SIG-M5 treated with dmso at 0.1 percent for 504 hours (cell line): ENCODE measurements around the gene MCF2L.
"Not testable (repeated sequence)": the region's sequence is repeated elsewhere in the genome, so short reads cannot be mapped to it uniquely, and the experiment has no call there.

ENCODE experiments used
- DNase-seq: peaks from one replicate; lab custom pipeline; 2025; ENCODE audit not compliant: unreplicated experiment; lab: John Stamatoyannopoulos, UW

Gene MCF2L

DNA sequence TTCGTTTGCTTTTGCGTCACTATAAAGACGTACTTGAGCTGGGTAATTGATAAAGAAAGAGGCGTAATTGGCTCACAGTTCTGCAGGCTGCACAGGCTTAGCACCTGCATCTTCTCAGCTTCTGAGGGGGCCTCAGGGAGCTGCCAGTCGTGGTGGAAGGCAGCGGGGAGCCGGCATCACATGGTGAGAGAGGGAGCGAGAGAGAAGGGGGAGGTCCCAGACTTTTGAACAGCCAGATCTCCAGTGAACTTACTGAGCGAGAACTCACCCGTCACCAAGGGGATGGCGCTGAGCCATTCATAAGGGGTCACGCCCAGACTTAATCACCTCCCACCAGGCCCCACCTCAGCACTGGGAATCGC, 77.8 kb downstream of the MCF2L start:
- no peak for DNase-seq

DNA sequence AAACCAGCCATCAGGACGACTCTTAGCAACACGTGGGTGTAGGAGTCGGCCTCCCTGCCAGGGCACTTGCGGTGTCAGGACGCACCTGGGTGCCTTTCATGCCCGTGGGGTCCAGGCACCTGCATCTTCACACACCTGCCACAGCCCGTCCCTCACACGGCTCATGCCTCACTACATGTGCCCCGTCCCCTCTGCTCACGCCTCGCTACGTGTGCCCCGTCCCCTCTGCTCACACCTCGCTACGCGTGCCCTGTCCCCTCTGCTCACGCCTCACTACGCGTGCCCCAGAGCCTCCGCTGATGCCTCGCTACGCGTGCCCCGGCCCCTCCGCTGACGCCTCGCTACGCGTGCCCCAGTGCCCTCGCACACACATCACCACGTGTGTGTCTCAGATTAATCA, 78.6 kb downstream of the MCF2L start:
- no peak for DNase-seq

DNA sequence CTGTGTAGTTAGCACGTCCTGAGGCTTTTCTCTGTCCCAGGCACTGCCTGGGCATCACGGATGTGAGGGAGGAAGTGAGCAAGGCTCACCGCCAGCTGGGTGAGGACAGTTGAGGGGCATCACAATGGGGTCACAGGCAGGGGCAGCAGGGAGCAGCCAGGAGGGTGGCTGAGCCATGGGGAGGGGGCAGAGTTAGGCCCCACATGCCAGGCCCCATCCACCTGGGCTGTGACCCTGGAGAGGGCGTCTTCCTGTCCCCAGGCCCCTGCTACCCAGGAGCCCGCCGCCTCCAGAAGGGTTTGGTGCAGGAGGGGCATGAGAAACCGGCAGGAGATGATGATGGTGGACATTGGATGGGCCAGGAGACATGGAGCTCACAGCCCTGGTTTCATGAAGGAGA, 79.8 kb downstream of the MCF2L start:
- DNase-seq = no peak

DNA sequence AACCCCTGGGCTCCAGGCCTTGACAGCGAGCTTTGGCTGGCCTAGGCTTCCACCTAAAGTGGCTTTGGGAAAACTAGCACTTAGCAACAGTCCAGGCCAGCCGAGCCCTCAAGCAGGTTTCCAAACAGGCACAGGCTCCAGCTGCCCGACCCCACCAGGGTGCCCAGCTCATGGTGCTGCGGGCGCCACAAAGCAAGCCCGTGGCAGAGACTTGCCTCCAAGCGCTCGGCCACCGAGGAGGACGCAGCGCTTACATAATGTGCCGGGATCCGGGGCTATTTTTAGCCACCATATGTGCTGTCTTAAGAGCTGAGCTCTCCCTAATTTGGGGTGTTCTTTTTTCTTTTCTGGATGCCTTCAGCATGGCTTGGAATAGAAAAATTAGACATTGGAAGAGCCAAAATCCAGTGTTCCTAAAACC, 80.5 kb downstream of the MCF2L start:
- DNase-seq = no peak

DNA sequence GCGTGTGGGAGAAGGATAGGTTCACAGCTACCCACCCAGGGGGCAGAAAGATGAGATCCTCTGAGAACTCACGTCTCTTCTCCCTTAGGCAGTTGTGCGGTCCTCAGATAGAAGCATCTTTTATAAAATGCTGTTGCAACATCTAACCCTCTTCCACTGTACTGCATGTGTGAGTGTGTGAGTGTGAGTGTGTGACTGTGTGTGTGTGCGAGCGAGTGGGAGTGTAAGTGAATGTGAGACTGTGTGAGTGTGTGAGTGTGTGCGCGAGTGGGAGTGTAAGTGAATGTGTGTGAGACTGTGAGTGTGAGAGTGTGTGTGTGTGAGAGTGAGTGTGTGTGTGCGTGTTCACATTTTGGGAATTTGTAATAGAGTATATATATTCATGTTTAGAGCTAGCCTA, 81.0 kb downstream of the MCF2L start:
- DNase-seq = no peak

DNA sequence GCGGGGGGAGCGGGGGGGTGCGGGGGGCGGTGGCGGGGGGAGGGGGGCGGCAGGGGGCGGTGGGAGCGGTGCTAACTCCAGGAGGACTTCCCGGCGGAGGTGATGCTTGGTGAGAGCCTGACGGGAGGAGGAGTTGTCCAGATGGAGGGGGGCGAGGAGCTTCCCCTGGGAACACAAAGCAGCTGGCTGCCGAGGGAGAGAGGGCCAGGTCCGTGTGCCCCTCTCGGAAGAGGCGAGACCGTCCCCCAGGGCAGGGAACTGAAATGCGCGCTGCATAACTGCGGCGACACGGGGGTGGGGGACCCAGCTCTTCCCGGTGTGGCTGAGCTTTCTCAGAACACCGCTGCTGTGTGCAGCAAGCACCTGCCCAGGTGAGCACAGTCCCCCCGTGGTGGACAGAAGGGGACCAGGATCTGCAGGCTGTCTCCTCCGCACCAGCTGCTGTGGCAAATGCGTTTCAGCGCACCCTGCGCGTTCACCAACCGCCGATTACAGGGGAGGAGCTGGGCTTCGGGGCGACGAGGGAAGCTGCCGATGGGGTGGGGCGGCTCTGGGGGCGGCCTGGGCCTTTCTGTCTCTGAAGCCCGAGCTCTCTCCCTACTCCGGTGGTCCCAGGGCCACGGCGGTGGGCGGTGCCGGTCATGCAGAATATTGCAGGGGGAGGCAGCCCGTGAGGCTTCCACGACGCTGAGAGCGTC, 81.9 kb downstream of the MCF2L start:
- DNase-seq = no peak

DNA sequence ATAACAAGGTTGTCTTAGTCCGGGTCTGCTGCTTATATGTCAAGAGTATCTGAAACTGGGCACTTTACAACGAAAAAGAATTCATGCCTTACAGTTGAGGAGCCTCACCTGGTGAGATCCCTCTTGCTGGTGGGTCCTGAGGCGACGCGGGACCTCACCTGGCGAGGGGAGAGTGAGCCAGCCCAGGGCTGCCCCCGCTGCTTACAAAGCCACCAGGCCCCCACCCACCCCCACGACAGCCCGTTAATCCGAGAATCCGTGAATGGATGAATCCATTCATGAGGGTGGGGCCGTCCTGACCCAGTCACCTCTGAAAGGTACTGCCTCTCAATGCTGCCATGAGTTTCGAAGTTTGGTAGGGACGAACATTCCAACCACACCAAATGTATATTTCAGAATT, 82.6 kb downstream of the MCF2L start:
- DNase-seq = no peak

DNA sequence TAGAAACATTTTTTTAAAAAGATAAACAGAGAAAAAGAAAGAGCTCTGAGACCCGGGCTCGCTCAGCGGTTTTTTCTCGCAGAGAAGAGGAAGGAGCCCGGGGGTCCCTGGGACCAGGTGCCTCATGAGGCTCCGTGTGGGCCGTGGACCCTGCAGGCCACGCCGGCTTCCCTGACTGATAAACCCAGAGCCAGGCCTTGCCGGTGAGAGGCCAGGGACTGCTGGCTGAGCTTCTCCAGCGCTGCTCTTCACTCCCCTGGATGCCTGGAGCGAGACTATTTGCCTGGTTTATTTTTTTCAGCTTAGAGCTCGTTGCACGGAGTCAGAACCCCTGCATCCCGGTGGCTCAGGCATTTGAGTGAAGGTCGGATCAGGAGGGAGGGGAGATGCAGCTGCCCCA, 83.2 kb downstream of the MCF2L start:
- DNase-seq = no peak

DNA sequence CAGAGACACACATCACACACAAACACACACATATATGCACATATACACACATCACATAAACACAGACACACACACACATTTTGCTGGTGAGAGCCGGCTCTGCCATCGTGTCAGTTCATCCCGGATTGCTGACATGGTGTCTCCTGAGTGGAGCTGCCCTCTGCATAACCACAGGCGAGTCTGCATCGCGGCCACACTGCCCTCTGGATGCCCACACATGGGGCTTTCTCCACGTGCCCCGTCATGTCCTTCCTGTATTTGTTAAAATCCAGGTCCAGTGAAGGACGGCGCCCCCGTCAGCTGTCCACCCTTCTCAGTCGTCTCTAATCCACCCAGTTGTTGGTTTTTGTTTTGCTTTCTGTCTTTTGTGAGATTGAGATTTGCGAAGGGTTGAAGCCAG, 84.0 kb downstream of the MCF2L start:
- DNase-seq = no peak

DNA sequence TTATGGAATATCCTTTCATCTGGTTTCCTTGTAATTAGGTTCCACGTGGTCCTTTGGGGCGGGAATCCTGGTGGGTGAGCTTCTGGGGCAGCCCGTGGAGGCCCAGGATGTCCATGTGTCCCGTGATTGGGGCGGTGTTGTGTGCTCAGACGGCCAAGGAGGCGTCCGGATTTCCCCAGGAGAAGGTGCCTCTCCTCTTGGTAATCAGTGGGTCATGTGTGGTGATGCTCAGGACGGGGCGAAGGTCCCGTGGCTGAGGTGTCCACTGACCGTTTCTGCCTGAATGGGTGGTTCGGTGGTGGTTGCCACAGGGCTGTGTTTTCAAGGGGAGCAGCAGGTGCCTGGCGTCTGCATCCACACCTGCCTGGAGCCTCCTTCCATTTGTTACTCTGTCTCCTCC, 84.4 kb downstream of the MCF2L start:
- no peak for DNase-seq

DNA sequence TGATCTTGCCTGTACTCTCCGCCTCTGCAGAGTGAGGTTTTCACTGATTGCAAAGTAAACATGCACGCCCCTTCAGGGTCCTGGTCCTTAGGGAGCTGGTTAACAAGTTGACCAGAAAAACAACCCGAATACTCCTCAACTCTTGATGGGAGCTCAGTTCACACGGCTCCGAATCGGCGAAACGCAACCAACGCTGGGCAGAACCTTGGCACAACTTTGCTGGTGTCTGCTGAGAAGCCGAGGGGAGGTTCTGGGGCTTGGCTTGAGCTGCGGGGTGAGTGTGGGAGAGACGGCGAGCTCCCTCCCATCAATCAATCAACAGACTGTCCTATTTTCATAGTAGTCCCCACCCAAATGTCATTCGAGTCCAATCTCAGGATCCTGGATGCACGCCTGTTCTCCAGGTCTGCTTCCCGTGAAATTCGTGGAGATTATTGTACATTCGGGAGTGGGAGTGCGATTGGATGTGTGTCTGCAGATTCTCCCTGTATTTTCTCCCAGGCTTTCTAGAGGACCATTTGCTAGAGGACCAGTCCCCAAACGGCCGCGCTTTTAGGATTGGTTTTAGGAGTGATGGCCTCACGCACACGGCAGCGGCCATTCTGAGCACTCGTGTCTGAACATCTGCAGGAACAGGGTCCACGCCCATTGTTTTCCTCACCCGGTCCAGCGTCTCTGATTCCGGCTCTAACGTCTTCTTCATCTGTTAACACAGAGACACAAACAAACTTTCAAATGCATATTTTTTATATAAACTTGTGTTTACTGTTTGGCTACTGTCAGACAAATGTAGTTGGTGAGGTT, 85.0 kb downstream of the MCF2L start:
- DNase-seq = no peak

DNA sequence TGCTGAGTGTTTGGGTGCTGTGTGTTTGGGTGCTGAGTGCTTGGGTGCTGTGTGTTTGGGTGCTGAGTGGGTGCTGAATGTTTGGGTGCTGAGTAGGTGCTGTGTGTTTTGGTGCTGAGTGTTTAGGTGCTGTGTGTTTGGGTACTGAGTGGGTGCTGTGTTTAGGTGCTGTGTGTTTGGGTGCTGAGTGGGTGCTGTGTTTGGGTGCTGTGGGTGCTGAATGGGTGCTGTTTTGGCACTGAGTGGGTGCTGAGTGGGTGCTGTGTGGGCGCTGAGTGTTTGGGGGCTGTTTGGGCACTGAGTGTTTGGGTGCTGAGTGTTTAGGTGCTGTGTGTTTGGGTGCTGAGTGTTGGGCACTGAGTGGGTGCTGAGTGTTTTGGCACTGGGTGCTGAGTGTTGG, 88.1 kb downstream of the MCF2L start:
- DNase-seq = no peak

DNA sequence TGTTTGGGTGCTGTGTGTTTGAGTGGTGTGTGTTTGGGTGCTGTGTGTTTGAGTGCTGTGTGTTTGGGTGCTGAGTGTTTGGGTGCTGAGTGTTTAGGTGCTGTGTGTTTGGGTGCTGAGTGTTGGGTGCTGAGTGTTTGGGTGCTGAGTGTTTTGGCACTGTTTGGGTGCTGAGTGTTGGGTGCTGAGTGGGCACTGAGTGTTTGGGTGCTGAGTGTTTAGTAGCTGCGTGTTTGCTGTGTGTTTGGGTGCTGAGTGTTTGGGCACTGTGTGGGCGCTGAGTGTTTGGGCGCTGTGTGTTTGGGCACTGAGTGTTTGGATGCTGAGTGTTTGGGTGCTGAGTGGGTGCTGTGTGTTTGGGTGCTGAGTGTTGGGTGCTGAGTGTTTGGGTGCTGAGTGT, 88.5 kb downstream of the MCF2L start:
- DNase-seq = not testable (repeated sequence)

DNA sequence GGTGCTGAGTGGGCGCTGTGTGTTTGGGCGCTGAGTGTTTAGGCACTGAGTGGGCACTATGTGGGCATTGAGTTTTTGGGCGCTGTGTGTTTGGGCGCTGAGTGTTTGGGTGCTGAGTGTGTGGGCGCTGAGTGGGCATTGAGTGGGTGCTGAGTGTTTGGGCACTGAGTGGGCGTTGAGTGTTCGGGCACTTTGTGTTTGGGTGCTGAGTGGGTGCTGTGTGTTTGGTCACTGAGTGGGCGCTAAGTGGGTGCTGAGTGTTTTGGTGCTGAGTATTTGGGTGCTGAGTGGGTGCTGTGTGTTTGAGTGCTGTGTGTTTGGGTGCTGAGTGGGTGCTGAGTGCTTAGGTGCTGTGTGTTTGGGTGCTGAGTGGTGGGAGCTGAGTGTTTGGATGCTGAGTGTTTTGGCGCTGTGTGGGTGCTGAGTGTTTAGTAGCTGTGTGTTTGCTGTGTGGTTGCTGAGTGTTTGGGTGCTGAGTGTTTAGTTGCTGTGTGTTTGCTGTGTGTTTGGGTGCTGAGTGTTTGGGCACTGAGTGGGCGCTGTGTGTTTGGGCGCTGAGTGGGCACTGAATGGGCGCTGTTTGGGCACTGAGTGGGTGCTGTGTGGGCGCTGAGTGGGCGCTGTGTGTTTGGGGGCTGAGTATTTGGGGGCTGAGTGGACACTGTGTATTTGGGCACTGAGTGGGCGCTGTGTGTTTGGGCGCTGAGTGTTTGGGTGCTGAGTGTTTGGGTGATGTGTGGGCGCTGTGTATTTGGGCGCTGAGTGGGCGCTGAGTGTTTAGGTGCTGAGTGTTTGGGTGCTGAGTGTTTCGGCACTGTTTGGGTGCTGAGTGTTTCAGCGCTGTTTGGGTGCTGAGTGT, 89.3 kb downstream of the MCF2L start:
- no peak for DNase-seq

DNA sequence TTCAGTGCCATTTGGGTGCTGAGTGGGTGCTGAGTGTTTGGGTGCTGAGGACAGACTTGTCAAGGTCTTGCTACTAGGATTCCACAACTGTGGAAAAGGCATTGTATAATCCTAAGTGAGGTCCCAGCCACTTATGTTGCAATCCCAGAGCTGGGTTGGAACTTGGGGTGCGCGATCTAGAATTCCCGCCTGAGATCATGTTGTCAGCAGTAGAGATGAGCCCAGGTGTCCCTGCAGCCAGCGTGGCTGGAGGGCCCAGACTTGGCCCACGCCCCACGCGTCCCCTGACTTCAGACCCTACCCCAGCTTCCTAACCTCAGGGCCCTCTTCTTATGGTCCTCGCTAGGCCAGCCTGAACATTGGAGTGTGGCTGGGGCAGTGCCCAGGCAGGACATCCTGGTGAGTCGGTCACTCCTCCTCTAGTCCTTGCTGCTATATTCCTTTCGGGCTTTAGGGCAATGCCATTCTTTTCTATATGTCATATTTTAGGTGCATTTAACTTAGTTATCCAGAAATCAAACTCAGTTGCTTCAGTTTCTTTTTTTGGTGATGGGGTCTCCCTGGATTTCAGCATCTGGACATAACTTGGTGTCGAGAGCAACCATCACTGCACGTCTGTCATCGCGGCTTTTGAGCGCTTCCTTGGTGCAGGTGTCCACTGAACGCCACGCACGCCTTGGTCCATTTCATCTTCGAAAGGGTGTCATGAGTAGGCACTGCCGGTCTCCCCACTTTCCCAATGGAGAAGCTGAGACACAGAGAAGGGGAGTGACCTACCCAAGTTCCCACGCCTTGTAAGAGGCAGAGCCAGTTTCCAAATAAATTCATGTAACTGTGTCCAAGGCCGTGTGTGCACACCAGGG, 90.2 kb downstream of the MCF2L start:
- DNase-seq = no peak

DNA sequence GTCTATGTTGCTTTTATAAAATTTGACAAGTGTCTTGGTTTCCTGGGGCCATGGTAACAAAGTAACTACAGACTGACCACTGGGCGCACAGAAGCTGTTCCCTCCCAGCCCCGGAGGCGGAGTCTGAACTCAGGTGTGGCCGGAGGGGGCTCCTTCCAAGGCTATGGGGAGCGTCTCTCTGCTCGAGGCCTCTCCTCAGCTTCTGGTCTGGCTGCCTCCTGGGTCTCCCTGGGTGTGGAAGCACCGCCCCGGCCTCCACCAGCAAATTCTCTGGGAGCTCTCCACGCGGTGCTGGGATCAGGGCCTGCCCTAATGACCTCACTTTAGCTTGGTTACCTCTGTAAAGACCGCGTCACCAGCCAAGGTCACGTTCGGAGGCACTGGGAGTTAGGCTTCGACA, 90.9 kb downstream of the MCF2L start:
- no peak for DNase-seq

DNA sequence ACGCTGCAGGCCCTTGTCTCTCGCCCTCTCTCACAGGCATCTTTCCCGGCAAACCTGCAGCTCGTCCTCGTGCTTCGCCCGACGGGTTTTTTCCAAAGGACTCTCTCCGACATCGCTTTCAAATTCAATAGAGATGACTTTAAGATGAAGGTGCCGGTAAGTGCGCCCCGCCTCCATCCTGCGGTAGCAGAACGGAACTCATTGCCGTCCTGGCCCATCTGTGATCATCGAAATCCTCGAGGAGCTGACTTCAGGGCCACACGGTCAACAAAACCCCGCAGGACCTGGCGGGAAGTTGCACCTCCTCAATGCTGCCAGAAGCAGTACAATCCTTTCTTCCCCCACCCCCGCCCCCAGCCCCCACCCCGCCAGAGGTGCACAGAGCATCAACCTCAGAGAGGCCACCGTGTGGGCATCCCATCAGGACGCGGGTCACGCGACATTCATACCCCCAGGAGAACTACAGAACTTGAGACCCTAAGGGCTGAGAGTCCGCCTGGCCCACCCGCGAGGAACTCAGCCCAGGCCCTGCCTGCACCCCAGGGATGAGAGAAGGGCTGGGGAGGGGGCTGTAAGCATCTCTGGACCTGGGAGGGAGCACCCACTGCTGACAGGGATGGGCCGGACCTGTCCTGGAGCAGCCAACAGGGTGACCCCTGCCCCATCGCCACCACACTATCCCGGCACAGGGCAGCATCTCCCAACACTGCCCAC, 91.7 kb downstream of the MCF2L start:
- DNase-seq = no peak

DNA sequence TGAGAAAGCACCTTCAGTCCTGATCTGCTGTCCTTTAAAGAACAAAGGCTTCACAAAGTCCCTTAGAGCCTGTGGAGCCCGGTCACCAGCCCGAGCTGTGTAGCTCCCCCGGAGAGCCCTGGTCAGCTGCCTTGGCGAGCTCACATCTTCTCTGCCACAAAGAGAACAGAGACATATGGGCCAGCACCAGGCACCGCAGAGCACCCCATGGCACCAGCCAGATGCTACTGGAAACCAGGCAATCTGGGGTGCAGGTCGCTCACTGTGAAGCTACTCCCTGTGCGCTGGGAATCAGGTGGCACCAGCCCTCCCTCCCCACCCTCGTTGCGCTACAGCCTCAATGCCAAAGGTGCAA, 92.2 kb downstream of the MCF2L start:
- no peak for DNase-seq

DNA sequence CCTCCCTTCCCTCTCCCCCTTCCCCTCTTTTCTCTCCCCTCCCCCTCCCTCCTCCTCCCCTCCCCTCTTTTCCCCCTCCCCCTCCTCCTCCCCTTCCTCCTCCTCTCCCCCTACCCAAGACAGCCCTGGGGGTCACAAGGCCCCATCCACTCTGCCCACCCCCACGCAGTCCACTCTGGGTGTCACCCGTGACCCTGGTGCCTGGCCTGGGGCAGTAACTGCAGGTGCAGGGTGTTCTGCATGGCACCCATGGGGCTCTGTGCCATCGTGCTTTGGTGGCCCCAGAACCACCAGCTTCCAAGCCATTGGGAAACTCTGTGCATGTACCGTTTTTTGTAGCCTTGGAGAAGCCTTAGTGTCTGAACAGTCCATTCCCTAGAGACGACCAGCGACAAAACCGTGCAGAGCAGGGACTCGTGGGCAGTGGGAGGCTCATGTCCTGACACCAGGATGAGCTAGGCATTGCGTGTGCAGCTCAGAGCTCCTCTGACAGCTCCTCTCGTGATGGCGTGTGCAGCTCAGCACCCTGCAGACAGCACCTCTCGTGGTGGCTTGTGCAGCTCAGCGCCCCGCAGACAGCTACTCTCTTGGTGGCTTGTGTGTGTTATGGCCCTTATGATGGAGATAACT, 92.9 kb downstream of the MCF2L start:
- DNase-seq = no peak

DNA sequence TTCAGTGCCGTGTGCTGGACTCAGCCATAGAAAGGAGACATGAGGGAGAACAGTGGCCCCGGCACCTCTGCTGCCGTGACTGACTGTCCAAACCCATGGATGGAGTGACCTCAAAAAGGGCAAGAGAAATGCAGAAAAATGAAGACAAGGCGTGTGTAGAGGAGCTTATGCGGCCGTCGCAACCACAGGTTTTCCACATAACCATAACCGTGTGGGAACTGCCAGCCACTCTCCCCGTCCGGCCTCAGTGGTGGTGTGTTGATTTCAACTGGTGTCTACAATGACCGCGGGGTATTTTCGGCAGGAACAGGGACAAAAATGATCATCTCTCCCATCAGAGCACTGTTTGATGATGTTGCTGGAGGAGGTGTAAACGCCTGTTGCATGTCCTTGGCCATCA, 93.7 kb downstream of the MCF2L start:
- no peak for DNase-seq
